Ectodermal cell (in vitro differentiated cells): ENCODE data around the gene KCNK2.
"Not testable (repeated sequence)": the region's sequence is repeated elsewhere in the genome, so short reads cannot be mapped to it uniquely, and the experiment has no call there.

ENCODE experiments used
- H3K27ac ChIP-seq: 2 replicates; pipeline ENCODE4 v1.7.0; 2013; ENCODE audit warnings: mild to moderate bottlenecking, low read depth, low read length; ENCODE audit not compliant: insufficient read depth, poor library complexity, severe bottlenecking
- H3K27me3 ChIP-seq: 2 replicates; pipeline ENCODE4 v1.7.0; 2013; ENCODE audit warnings: mild to moderate bottlenecking, low read length; ENCODE audit not compliant: insufficient read depth, control insufficient read depth, poor library complexity, severe bottlenecking
- H3K36me3 ChIP-seq: one replicate; pipeline ENCODE4 v1.7.0; 2013; ENCODE audit warnings: low read length; ENCODE audit not compliant: control insufficient read depth, insufficient read depth
- H3K4me1 ChIP-seq: one replicate; pipeline ENCODE4 v1.7.0; 2013; ENCODE audit warnings: low read length; ENCODE audit not compliant: control insufficient read depth, insufficient read depth
- H3K4me3 ChIP-seq: 2 replicates; pipeline ENCODE4 v1.7.0; 2013; ENCODE audit warnings: low read depth, low read length, control low read depth; ENCODE audit not compliant: insufficient read depth
- H3K9me3 ChIP-seq: 2 replicates; pipeline ENCODE4 v1.7.0; 2013; ENCODE audit warnings: mild to moderate bottlenecking, low read length, moderate library complexity; ENCODE audit not compliant: control insufficient read depth
- WGBS, 2 experiments: methylation state at CpG; one replicate each; pipeline ENCODE4 v1.1.7; 2013; ENCODE audit warnings: missing lambda C conversion rate in 2 of 2; 5-methylcytosine and 5-hydroxymethylcytosine counted together

Gene KCNK2

DNA sequence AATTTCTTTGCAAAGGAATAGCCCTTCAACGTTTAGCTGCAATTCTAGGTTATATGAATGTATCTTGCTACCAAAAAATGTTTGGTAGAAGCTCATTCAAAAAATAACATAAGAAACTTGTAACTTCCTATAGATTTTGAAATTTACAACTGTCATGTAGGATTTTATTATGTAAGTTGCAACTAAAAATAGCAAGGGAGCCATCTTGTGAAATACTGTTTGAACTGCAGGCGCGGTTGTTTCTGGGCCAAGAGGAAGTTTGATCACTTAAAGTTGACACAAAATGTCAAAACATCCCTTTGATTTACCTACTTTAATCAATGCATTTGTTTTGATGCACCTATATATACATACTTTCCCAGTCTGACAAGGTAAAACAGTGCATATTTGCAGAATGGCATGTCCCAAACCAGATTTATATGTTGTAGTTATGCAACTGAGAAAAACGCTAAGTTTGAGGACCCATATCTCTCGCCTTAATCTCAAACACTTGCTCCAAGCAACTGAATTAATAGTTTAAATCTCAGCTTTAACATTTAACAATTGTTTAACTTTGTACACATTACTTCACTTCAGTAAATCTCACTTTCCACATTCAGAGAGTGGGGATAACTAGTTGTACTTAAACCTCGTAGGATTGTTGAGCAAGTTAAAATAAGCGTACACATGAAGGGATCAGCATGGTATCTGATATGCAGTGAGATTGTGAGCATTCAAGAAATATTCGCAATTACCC, 63.9 kb downstream of the KCNK2 start:
- Histone ChIP-seq H3K27me3 (no peaks in the 10 kb centered on the region), H3K4me3 (no peak overlapping the region), H3K36me3 (no peaks in the 10 kb centered on the region), H3K27ac (no peak overlapping the region), H3K9me3 (no peaks in the 10 kb centered on the region), H3K4me1 (no peaks in the 10 kb centered on the region)
- 83 to 87% methylated on average over 7 to 8 of the region's 8 CpGs for WGBS, 2 experiments

DNA sequence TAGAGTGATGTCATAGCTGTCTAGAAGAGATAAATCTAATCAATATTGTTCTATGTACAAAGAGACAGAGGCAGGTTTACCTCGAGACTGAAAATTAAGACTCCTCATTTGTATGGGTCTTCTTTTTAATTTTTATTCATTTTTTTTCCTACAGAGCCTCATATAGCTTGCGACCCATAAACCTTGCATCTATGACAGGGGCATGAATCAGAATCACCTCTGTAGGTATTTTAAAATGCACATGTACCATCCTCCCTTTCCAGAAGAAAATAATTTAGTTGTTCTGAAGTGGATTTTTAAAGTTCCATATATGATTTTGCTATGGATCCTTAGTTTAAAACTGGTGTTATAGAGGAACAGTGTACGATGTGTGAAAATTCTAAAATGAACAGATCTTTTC, 64.5 kb downstream of the KCNK2 start:
- WGBS, 2 experiments: 92 to 93% methylated on average over 2 to 3 of the region's 3 CpGs
- Histone ChIP-seq H3K27me3 (no peaks in the 10 kb centered on the region), H3K36me3 (no peaks in the 10 kb centered on the region), H3K27ac (no peak overlapping the region), H3K4me1 (no peaks in the 10 kb centered on the region), H3K4me3 (no peak overlapping the region), H3K9me3 (no peaks in the 10 kb centered on the region)

DNA sequence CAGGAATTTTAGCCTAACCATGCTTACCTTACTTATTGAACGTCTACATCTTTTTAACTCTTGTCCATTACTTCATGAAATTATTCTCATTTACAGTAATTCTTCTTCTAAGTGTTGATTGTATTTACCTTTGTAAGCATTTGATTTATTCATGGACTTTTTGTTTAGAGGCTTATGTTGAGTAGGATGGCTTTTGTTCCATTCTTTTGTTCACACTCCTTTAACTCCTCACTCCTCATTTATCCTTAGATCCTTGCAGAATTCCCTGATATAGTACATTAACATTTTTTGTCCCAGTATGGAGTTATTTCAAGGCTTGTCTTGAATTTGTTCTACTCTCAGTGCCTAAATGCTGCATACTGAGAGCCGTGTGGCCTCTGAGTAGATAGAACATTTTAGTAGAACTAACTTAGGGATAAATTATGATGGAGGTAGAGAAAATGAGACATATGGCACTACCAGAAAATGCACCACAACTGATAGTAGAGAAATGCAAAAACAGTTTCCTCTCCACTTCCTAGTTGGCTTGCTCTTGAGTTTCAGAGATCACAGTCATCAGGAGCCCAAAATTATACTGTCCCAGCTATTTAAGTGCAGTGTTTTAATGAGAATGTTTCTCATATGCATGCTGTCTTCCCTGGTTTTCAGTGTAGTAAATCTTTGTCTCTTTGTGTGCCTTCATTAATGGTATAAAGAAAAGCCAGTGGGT, 69.5 kb downstream of the KCNK2 start:
- no peaks in the 10 kb centered on the region for H3K27me3 ChIP-seq
- 89 to 96% methylated on average over 1 of the region's 2 CpGs for WGBS, 2 experiments
- no peaks in the 10 kb centered on the region for H3K9me3 ChIP-seq
- H3K4me1 ChIP-seq: no peaks in the 10 kb centered on the region
- H3K36me3 ChIP-seq: no peaks in the 10 kb centered on the region
- H3K27ac ChIP-seq: no peak overlapping the region
- H3K4me3 ChIP-seq: no peak overlapping the region

DNA sequence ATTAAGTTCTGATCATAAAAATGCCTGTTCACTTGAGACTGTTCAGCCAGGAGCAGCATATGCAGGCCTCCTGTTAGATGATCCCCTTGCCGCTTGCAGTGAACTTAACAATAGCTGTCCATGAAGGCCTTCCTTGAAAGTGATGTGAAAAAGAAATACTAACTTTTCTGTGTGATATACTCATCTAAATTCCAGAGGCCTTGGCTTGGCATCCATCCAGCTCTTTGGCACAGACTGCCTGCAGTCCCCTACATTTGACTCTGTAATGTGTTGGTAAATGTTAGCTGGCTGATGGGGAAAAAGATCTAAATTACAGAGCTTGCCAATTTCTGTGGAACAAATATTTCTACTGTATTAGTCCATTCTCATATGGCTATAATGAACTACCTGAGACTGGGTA, 73.7 kb downstream of the KCNK2 start:
- Histone ChIP-seq H3K36me3 (no peaks in the 10 kb centered on the region), H3K27ac (no peak overlapping the region), H3K9me3 (no peaks in the 10 kb centered on the region), H3K4me3 (no peak overlapping the region), H3K4me1 (no peaks in the 10 kb centered on the region), H3K27me3 (no peaks in the 10 kb centered on the region)
- 94 to 100% methylated on average over 1 of the region's 1 CpG for WGBS, 2 experiments

DNA sequence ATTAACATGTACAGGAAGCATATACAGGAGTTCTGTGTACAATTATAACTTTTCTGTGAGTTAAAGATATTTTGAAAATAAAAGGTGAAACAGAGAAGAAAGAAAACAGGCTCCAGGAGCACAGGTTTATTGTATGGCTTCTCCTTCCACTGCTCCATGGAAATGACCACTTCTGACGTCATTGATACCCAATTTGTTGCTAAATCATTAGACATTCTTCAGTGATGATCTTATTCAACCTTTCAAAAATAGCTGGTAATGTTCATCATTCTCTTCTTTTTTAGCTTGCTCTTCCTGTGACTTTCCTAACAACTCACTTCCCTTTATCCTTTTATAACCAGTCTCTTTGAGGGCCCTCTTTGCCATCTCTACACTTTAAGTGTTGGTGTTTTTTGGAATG, 77.8 kb downstream of the KCNK2 start:
- Histone ChIP-seq H3K27ac (no peak overlapping the region), H3K9me3 (no peaks in the 10 kb centered on the region), H3K27me3 (no peaks in the 10 kb centered on the region), H3K36me3 (no peaks in the 10 kb centered on the region), H3K4me3 (no peak overlapping the region), H3K4me1 (no peaks in the 10 kb centered on the region)
- 76 to 91% methylated on average over 1 of the region's 1 CpG for WGBS, 2 experiments

DNA sequence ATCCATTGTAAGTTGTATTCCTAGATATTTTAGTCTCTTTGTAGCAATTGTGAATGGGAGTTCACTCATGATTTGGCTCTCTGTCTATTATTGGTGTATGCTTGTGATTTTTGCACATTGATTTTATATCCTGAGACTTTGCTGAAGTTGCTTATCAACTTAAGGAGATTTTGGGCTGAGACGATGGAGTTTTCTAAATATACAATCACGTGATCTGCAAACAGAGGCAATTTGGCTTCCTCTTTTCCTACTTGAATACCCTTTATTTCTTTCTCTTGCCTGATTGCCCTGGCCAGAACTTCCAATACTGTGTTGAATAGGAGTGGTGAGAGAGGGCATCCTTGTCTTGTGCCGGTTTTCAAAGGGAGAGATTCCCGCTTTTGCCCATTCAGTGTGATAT, 80.6 kb downstream of the KCNK2 start:
- H3K36me3 ChIP-seq, H3K4me3 ChIP-seq, H3K27ac ChIP-seq, H3K4me1 ChIP-seq, H3K9me3 ChIP-seq, H3K27me3 ChIP-seq: not testable (repeated sequence)
- WGBS, 2 experiments: 87 to 94% methylated on average over 4 of the region's 4 CpGs

DNA sequence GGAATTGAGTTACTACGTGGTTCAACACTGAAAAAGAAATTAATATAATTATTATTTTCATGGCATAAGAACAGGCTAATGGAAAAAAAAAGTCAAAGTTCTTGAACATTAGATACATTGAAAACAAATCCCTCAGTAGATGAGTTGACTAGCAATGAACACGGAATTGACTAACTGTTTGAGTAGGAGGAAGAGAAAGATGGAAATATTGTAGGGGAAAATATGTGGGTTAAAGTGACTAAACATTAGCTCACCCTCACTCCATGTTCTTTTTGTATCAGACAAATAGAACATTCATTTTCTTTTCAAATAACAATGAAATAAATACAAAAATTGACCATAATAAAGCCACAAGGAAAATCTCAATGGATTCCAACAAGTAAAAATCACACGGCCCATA, 84.3 kb downstream of the KCNK2 start:
- Histone ChIP-seq H3K27me3 (no peaks in the 10 kb centered on the region), H3K4me3 (no peak overlapping the region), H3K4me1 (no peaks in the 10 kb centered on the region), H3K36me3 (no peaks in the 10 kb centered on the region), H3K27ac (no peak overlapping the region), H3K9me3 (no peaks in the 10 kb centered on the region)
- 92 to 100% methylated on average over 2 of the region's 3 CpGs for WGBS, 2 experiments

DNA sequence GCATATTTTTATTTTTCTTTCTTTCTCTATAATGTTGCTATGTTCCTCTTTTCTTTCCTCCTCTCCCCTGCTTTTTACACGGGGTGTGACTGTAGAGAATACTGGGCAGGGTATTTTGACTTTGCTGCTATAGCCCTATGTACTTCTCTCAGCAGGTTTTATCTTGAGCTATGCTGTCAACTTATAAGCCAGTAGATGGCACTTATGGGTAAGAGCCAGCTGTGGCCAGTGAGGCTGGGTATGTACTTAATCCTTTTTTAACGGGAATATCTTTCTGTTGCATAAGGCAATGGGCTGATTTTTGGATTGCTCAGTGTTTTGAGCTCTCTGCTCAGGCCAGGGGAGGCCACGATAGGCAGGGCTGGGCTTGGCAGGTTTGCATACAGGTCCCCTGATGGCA, 99.0 kb downstream of the KCNK2 start:
- WGBS, 2 experiments: 91 to 93% methylated on average over 2 to 3 of the region's 3 CpGs
- no peaks in the 10 kb centered on the region for H3K9me3 ChIP-seq
- no peaks in the 10 kb centered on the region for H3K36me3 ChIP-seq
- H3K4me3 ChIP-seq: no peak overlapping the region
- no peaks in the 10 kb centered on the region for H3K27me3 ChIP-seq
- H3K4me1 ChIP-seq: no peaks in the 10 kb centered on the region
- H3K27ac ChIP-seq: no peak overlapping the region

DNA sequence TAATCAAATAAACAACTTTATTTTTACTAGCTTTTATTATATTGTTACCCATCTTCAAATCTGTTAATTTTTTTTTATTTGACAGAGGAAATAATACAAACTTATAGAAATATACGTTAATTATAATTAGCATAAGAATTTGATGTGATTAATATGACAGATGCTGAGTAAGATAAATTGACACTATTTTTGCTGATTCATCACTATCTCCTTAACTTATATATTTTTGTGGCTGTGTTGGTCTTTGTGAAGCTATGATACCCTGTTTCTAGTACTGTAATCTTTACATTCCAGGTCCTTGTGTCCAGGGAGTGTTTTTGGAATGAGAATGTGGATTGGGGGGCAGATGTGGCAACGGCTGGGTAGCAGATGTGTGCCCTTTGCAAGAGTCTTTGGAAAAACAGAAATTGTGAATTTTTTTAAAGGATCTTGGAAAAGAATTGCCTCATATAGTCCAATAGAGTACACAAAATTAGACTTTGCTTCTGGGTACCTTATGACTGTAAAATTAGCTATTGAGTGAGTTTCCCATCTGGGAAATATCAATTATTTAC, 102.6 kb downstream of the KCNK2 start:
- Histone ChIP-seq H3K9me3 (no peaks in the 10 kb centered on the region), H3K4me3 (no peak overlapping the region), H3K4me1 (no peaks in the 10 kb centered on the region), H3K36me3 (no peaks in the 10 kb centered on the region), H3K27ac (no peak overlapping the region), H3K27me3 (no peaks in the 10 kb centered on the region)
- WGBS, 2 experiments: 96 to 100% methylated on average over 1 of the region's 2 CpGs

DNA sequence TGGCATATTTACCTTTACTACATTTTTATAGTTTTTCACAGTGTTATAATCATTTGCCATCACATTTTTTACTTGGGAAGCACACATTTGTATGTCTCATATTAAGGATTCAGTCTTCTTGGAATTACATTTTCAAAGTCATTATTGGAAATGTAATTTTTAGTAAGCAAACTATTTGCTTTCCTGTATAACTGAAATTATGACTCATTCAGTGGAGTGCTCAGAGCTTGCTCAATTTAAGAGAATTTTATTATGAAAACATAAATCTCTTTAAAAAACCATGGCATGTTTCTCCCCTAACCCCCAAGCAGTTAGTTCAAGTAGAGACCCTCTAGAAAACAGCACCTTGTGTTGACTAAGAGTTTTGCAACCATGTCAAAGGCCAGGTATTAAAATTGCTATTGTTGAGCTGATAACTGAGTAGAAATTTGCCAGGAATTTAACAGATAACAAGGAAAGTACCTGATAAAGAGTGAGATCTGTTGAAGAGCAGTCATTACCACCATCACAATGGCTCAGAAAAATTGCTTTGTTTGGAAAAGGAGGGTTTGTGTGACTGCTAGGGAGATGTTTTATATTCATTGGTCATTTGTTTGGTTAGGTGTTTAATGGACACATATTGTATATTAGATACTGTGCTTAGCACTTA, 105.9 kb downstream of the KCNK2 start:
- Histone ChIP-seq H3K36me3 (no peaks in the 10 kb centered on the region), H3K27ac (no peak overlapping the region), H3K4me3 (no peak overlapping the region), H3K4me1 (no peaks in the 10 kb centered on the region), H3K27me3 (no peaks in the 10 kb centered on the region), H3K9me3 (no peaks in the 10 kb centered on the region)
